AG10803 (cell line): ENCODE data around the gene CDH4.

ENCODE experiments used
- DNase-seq: peaks from one replicate; pipeline ENCODE4 v3.0.0; 2010; ENCODE audit warnings: low read depth
- H3K4me3 ChIP-seq: 2 replicates; pipeline ENCODE4 v1.5.1; 2011; ENCODE audit warnings: mild to moderate bottlenecking, low read length, control low read depth
- CTCF ChIP-seq: conservative IDR thresholded peaks from 2 replicates; pipeline ENCODE4 v1.5.1; 2011; ENCODE audit warnings: mild to moderate bottlenecking, low read length, control low read depth, inconsistent platforms

Gene CDH4

DNA sequence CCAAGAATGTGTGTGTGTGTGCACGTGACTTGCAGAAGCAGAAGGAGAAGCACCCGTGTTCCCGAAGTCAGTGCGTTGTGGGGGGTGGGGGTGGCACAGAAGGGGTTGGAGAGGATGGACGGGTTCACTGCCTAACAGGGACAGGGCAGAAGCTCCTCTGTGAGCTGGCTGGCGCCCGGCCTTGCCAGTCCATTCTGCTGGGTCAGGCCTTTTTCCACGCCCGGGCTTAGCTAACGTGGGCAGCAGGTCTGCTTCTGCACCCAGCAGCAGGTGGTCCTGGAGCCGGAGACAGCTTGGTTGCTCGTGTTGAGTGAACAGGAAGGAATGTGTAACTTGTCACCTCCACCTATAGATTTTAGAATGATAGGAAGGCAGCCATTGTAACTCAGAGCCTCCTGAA lies 374.4 kb downstream of the CDH4 start:
- no peak overlapping the region for H3K4me3 ChIP-seq
- no peak for DNase-seq
- TF ChIP-seq CTCF = no peak

- H3K4me3 ChIP-seq = no peak overlapping the region
- no peak for TF ChIP-seq CTCF
- DNase-seq = no peak
Observed at GRCh38 chr20:61627791-61628415, 375.8 kb downstream of the CDH4 start.

- no peak overlapping the region for H3K4me3 ChIP-seq
- TF ChIP-seq CTCF = no peak
- DNase-seq = no peak
Observed at GRCh38 chr20:61628480-61628879, 376.4 kb downstream of the CDH4 start.

- no peak overlapping the region for H3K4me3 ChIP-seq
- TF ChIP-seq CTCF = no peak
- no peak for DNase-seq
Observed at GRCh38 chr20:61628901-61629601, 377.0 kb downstream of the CDH4 start.

DNA sequence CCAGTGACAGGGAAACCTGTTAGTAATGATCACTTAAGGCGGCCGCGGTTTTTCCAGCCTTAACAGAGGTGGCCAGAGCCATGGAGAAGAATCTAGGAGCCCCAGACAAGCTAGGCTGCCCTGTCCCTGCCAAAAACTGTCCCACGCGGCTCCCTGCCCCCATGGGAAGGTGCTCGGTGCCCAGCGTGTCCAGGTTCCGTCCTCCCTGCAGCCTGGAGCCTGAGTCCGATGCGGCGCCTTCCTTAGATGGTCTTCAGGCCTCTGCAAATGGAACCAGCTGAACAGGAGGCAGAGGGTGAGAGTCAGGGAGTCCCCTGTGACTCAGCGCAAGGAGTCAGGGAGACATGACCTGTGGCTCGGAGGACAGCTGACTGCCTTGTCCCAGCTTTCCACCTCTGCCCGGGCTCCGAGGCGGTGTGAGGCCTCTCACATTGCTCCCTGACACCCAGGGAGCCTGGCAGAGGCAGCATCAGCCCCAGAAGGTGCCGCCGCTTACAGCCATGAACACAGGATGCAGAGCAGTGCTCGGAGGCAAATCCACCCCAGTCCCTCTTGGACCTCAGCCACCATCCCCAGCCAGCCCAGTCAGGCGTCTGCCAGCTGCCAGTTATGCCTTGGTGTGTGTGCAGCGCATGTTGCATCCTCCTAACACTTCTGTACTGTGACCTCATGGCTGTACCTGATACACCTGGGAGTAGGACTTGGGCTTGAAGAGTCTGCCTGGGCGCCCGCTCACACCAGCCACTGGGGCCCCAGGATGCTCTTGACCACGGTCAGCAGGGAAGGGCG lies 377.7 kb downstream of the CDH4 start:
- no peak for TF ChIP-seq CTCF
- DNase-seq = no peak
- no peak overlapping the region for H3K4me3 ChIP-seq

GRCh38 chr20:61630391-61630650 lies 378.3 kb downstream of the CDH4 start:
- no peak for DNase-seq
- TF ChIP-seq CTCF = no peak
- no peak overlapping the region for H3K4me3 ChIP-seq

DNA sequence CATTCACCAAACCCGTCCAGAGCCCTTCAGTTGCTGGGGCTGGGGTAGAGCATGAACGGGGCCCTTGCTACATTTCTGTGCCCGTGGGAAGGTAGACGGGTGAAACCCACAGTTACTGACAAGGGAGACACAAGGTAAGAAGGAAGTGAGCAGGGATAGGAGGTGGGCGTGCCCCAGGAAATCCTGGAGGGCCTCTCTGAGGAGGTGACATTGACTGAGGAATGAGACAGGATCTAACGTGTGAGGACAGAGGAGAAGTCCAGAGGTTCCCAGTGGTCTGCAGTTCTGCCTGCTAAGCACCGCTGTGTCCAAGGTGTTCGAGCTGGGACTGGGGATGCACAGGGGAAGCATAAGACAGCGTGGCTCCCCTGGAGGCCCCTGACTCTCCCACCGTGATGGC lies 378.8 kb downstream of the CDH4 start:
- no peak for DNase-seq
- no peak for TF ChIP-seq CTCF
- H3K4me3 ChIP-seq = no peak overlapping the region
